CD14-positive monocyte (primary cell): ENCODE measurements around the gene INPP4B. TPM values are rescaled to one million over a fixed set of nuclear protein-coding genes. Genes with fewer than 3 reads are reported as not detected.

ENCODE experiments used
- DNase-seq, 3 donors: peaks; one replicate each; pipeline ENCODE4 v3.0.0-alpha.2; 2011 to 2022
- H2AFZ ChIP-seq: 2 replicates; pipeline ENCODE4 v1.6.0; 2012; ENCODE audit warnings: mild to moderate bottlenecking, low read depth, low read length, inconsistent platforms; ENCODE audit not compliant: insufficient read depth, poor library complexity, severe bottlenecking
- H3K27ac ChIP-seq, 2 donors: 1 replicate in 1 of 2; 2 replicates in 1 of 2; pipeline ENCODE4 v1.5.1; 2012 to 2013; ENCODE audit warnings: low read length in 2 of 2, control low read depth in 1 of 2, inconsistent platforms in 1 of 2, low read depth in 1 of 2, mild to moderate bottlenecking in 1 of 2
- H3K27me3 ChIP-seq, 2 donors: one replicate each; pipeline versions ENCODE4 v1.6.0 to v1.6.1; 2011 to 2013; ENCODE audit warnings: low read length in 2 of 2; ENCODE audit not compliant: control insufficient read depth in 2 of 2, insufficient read depth in 2 of 2
- H3K36me3 ChIP-seq, 2 donors: replicated peaks in 1 of 2; 1 replicate in 1 of 2; 2 replicates in 1 of 2; pipeline versions ENCODE4 v1.5.1 to v1.6.1; 2012 to 2013; ENCODE audit warnings: low read length in 2 of 2, control low read depth in 1 of 2, inconsistent platforms in 1 of 2, mild to moderate bottlenecking in 1 of 2; ENCODE audit not compliant: insufficient read depth in 2 of 2, control insufficient read depth in 1 of 2
- H3K4me1 ChIP-seq, 2 donors: 1 replicate in 1 of 2; 2 replicates in 1 of 2; pipeline versions ENCODE4 v1.5.1 to v1.6.1; 2012 to 2013; ENCODE audit warnings: low read length in 2 of 2, control low read depth in 1 of 2, inconsistent platforms in 1 of 2, mild to moderate bottlenecking in 1 of 2, moderate library complexity in 1 of 2; ENCODE audit not compliant: insufficient read depth in 2 of 2, control insufficient read depth in 1 of 2
- H3K4me2 ChIP-seq: replicated peaks from 2 replicates; pipeline ENCODE3; 2012; ENCODE audit warnings: low read length, moderate library complexity, mild to moderate bottlenecking; ENCODE audit not compliant: poor library complexity, severe bottlenecking; ENCODE audit errors: extremely low read depth
- H3K4me3 ChIP-seq, 3 experiments: fragments of 200-600 bp in 1 of 3; sonication (generic) in 1 of 3; replicated peaks in 1 of 3; 1 replicate in 2 of 3; 2 replicates in 1 of 3; pipeline ENCODE4 v1.5.1; 2011 to 2013; ENCODE audit warnings: low read length in 3 of 3, mild to moderate bottlenecking in 3 of 3, control low read depth in 2 of 3, low read depth in 2 of 3, inconsistent platforms in 1 of 3, moderate library complexity in 1 of 3
- H3K79me2 ChIP-seq: 2 replicates; pipeline ENCODE4 v1.6.0; 2012; ENCODE audit warnings: mild to moderate bottlenecking, control low read depth, inconsistent platforms, low read length, moderate library complexity; ENCODE audit not compliant: insufficient read depth
- H3K9ac ChIP-seq: 2 replicates; pipeline ENCODE4 v1.6.0; 2017; ENCODE audit warnings: low read length, mild to moderate bottlenecking; ENCODE audit not compliant: insufficient read depth, poor library complexity, severe bottlenecking
- H3K9me3 ChIP-seq, 2 donors: replicated peaks in 1 of 2; 1 replicate in 1 of 2; 2 replicates in 1 of 2; pipeline versions ENCODE4 v1.5.1 to v1.6.1; 2012 to 2013; ENCODE audit warnings: low read length in 2 of 2, control low read depth in 1 of 2; ENCODE audit not compliant: control insufficient read depth in 1 of 2, insufficient read depth in 1 of 2
- H4K20me1 ChIP-seq: 2 replicates; pipeline ENCODE4 v1.6.0; 2012; ENCODE audit warnings: mild to moderate bottlenecking, low read length, control low read depth, moderate library complexity; ENCODE audit not compliant: insufficient read depth
- H3K27ac Mint-ChIP-seq, 7 donors: one replicate each; pipeline ENCODE4 v1.8.0; 2020; ENCODE audit warnings: mild to moderate bottlenecking in 7 of 7, mixed read lengths in 7 of 7, moderate library complexity in 6 of 7, inconsistent platforms in 2 of 7
- H3K27me3 Mint-ChIP-seq, 3 donors: one replicate each; pipeline ENCODE4 v1.8.0; 2021 to 2022; ENCODE audit warnings: low read depth in 3 of 3, mild to moderate bottlenecking in 3 of 3, mixed read lengths in 3 of 3, moderate library complexity in 3 of 3, inconsistent platforms in 1 of 3
- H3K36me3 Mint-ChIP-seq, 2 donors: one replicate each; pipeline ENCODE4 v1.8.0; 2020; ENCODE audit warnings: mixed read lengths in 2 of 2, inconsistent platforms in 1 of 2, mild to moderate bottlenecking in 1 of 2
- H3K4me1 Mint-ChIP-seq: one replicate; pipeline ENCODE4 v1.8.0; 2020; ENCODE audit warnings: mild to moderate bottlenecking, mixed read lengths
- H3K4me3 Mint-ChIP-seq, 2 donors: one replicate each; pipeline ENCODE4 v1.8.0; 2020; ENCODE audit warnings: mild to moderate bottlenecking in 2 of 2, mixed read lengths in 2 of 2, moderate library complexity in 1 of 2
- H3K9me3 Mint-ChIP-seq, 7 donors: one replicate each; pipeline ENCODE4 v1.8.0; 2020 to 2022; ENCODE audit warnings: mixed read lengths in 7 of 7, mild to moderate bottlenecking in 6 of 7, moderate library complexity in 6 of 7, inconsistent platforms in 2 of 7
- WGBS: methylation state at CpG from one replicate; pipeline ENCODE4 v1.1.5; 2013; ENCODE audit warnings: missing lambda C conversion rate; ENCODE audit not compliant: insufficient coverage; 5-methylcytosine and 5-hydroxymethylcytosine counted together
- intact Hi-C, 2 donors: fragments of 100-400 bp; cut with micrococcal nuclease; formaldehyde crosslinking; loops; one replicate each; pipeline versions ENCODE4 v1.15.0 to v1.15.1; 2023
- polyA plus RNA-seq, 3 donors: library from polyadenylated mRNA; depleted of rRNA in 1 of 3; unstranded in 2 of 3; stranded (reverse) in 1 of 3; fragments of 300-500 nt in 2 of 3; fragments of >200 nt in 1 of 3; fragmentation: Illumina TruSeq in 2 of 3; gene quantifications; 1 replicate in 2 of 3; 2 replicates in 1 of 3; pipeline ENCODE4 v1.2.3, GENCODE V29; 2012 to 2021
- TF ChIP-seq, protein P1 (sequence below): fragments of 200-600 bp; IDR thresholded peaks from one replicate; pipeline ENCODE4 v1.8.0; 2022; ENCODE audit warnings: antibody characterized with exemption, mild to moderate bottlenecking

Gene INPP4B
- polyA plus RNA-seq, 3 donors, result 0.13 to 0.38 (median 0.22) TPM

DNA sequence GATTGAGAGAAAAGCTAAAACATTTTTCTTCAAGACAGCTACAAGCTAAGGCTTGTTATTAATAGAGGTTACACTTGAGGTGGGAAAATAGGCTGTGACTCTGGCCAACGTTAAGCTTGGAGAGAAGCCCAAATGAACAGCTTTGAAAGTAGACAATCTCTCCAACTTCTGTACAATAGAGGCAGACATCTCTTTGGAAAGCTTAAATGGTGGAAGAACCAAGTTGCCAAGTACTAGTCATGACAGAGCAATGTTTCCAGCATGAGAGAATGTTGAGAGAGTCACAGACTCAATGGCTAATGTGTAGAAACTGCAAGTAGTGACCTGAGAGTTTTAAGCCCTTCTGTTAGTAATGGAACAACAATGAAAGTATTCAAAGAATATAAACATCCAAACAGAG lies 298.1 kb downstream of the INPP4B start:
- Mint-ChIP-seq H3K27me3 (no peaks in the 10 kb centered on the region), H3K36me3 (no peaks in the 10 kb centered on the region), H3K4me3 (no peak overlapping the region), H3K4me1 (peaks cover 1% of the 10 kb centered on the region), H3K27ac (no peak overlapping the region), H3K9me3 (peaks cover 0 to 1% (median 0%) of the 10 kb centered on the region in 7 donors)
- TF ChIP-seq, protein P1, sequence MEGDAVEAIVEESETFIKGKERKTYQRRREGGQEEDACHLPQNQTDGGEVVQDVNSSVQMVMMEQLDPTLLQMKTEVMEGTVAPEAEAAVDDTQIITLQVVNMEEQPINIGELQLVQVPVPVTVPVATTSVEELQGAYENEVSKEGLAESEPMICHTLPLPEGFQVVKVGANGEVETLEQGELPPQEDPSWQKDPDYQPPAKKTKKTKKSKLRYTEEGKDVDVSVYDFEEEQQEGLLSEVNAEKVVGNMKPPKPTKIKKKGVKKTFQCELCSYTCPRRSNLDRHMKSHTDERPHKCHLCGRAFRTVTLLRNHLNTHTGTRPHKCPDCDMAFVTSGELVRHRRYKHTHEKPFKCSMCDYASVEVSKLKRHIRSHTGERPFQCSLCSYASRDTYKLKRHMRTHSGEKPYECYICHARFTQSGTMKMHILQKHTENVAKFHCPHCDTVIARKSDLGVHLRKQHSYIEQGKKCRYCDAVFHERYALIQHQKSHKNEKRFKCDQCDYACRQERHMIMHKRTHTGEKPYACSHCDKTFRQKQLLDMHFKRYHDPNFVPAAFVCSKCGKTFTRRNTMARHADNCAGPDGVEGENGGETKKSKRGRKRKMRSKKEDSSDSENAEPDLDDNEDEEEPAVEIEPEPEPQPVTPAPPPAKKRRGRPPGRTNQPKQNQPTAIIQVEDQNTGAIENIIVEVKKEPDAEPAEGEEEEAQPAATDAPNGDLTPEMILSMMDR, result no peak
- intact Hi-C loops, result no loop called here
- H3K9ac ChIP-seq, result no peak overlapping the region
- no peaks in the 10 kb centered on the region for H3K36me3 ChIP-seq
- H3K4me1 ChIP-seq, result no peaks in the 10 kb centered on the region
- no peak overlapping the region for H3K4me2 ChIP-seq
- H3K4me3 ChIP-seq, result no peak overlapping the region
- no peaks in the 10 kb centered on the region for H4K20me1 ChIP-seq
- WGBS, result no CpG with 5 or more reads among the region's 1 CpG
- H2AFZ ChIP-seq, result no peak overlapping the region
- no peak overlapping the region for H3K27ac ChIP-seq
- no peaks in the 10 kb centered on the region for H3K27me3 ChIP-seq
- DNase-seq, result no peak
- no peaks in the 10 kb centered on the region for H3K9me3 ChIP-seq
- H3K79me2 ChIP-seq, result no peaks in the 10 kb centered on the region

GRCh38 chr4:142544594-142544993 lies 301.5 kb downstream of the INPP4B start:
- Histone ChIP-seq H3K4me1 (peaks cover 5 to 11% of the 10 kb centered on the region in 2 donors), H2AFZ (no peak overlapping the region), H3K4me2 (no peak overlapping the region), H3K27ac (no peak overlapping the region), H3K9me3 (no peaks in the 10 kb centered on the region), H3K4me3 (no peak overlapping the region), H3K36me3 (no peaks in the 10 kb centered on the region), H3K27me3 (no peaks in the 10 kb centered on the region), H3K9ac (no peak overlapping the region), H4K20me1 (no peaks in the 10 kb centered on the region), H3K79me2 (no peaks in the 10 kb centered on the region)
- TF ChIP-seq, protein P1, result no peak
- Mint-ChIP-seq H3K4me1 (peaks cover 9% of the 10 kb centered on the region), H3K4me3 (no peak overlapping the region), H3K27me3 (no peaks in the 10 kb centered on the region), H3K9me3 (peaks cover 0 to 1% (median 0%) of the 10 kb centered on the region in 7 donors), H3K27ac (no peak overlapping the region), H3K36me3 (no peaks in the 10 kb centered on the region)
- 100% methylated on average over 1 of the region's 3 CpGs for WGBS
- intact Hi-C loops, result no loop called here
- no peak for DNase-seq
